PC-3 (cell line): ENCODE results near the gene BCORL1. TPM values are rescaled to one million over a fixed set of nuclear protein-coding genes. Genes with fewer than 3 reads are reported as not detected.

ENCODE experiments used
- ATAC-seq: fragments of 200-7000 bp; cut with Tn5 transposase; 2 replicates; pipeline ENCODE4 v1.9.1; 2020; ENCODE audit warnings: mild to moderate bottlenecking, moderate library complexity
- BruUV-seq: library from RNA; stranded (reverse); fragments of 400-500 nt; replicated peaks from 2 replicates; lab custom pipeline; 2021; lab: Mats Ljungman, UMichigan
- CTCF ChIA-PET: fragments of 300-600 bp; sonication (Branson Sonifier 250); formaldehyde crosslinking; loops from one replicate; lab custom pipeline; 2022; ENCODE audit warnings: antibody characterized with exemption; lab: Charles Lee
- POLR2A ChIA-PET: fragments of 300-600 bp; sonication (Branson Sonifier 250); formaldehyde crosslinking; loops from one replicate; lab custom pipeline; 2022; ENCODE audit warnings: antibody characterized with exemption; ENCODE audit not compliant: unreplicated experiment; lab: Charles Lee
- DNase-seq: peaks from one replicate; pipeline ENCODE4 v3.0.0-alpha.2; 2015
- H2AFZ ChIP-seq: fragments of 300-600 bp; sonication (generic); 2 replicates; pipeline ENCODE4 v1.6.0; 2016; ENCODE audit warnings: antibody characterized with exemption, low read length
- H3F3A ChIP-seq: fragments of 300-600 bp; sonication (generic); one replicate; pipeline ENCODE4 v1.6.0; 2017; ENCODE audit warnings: antibody characterized with exemption, low read length, control low read depth, mild to moderate bottlenecking; ENCODE audit not compliant: unreplicated experiment
- H3K27ac ChIP-seq: fragments of 300-600 bp; sonication (generic); 2 replicates; pipeline ENCODE4 v1.5.1; 2016; ENCODE audit warnings: mild to moderate bottlenecking, low read length
- H3K27me3 ChIP-seq: fragments of 300-600 bp; sonication (generic); 2 replicates; pipeline ENCODE4 v1.6.1; 2016; ENCODE audit warnings: low read length, mixed read lengths
- H3K36me3 ChIP-seq: fragments of 300-600 bp; sonication (generic); 2 replicates; pipeline ENCODE4 v1.6.1; 2016; ENCODE audit warnings: low read depth, mixed run types, low read length, mixed read lengths
- H3K4me1 ChIP-seq: fragments of 300-600 bp; sonication (generic); 2 replicates; pipeline ENCODE4 v1.5.1; 2016; ENCODE audit warnings: low read length; ENCODE audit not compliant: insufficient read depth
- H3K4me2 ChIP-seq: fragments of 300-600 bp; sonication (generic); 2 replicates; pipeline ENCODE4 v1.6.0; 2016; ENCODE audit warnings: low read length
- H3K4me3 ChIP-seq: fragments of 300-600 bp; sonication (generic); 2 replicates; pipeline ENCODE4 v1.5.1; 2016; ENCODE audit warnings: mild to moderate bottlenecking, low read length, mixed read lengths
- H3K79me2 ChIP-seq: fragments of 300-600 bp; sonication (generic); 2 replicates; pipeline ENCODE4 v1.6.1; 2017; ENCODE audit warnings: low read length, mixed read lengths
- H3K9ac ChIP-seq: fragments of 300-600 bp; sonication (generic); 2 replicates; pipeline ENCODE4 v1.6.0; 2016; ENCODE audit warnings: mild to moderate bottlenecking, low read length
- H3K9me2 ChIP-seq: fragments of 300-600 bp; sonication (generic); replicated peaks from 2 replicates; pipeline ENCODE4 v1.6.1; 2016; ENCODE audit warnings: mixed run types, low read length, mixed read lengths
- H3K9me3 ChIP-seq: fragments of 300-600 bp; sonication (generic); 2 replicates; pipeline ENCODE4 v1.6.1; 2016; ENCODE audit warnings: low read length, mixed read lengths
- H4K20me1 ChIP-seq: fragments of 300-600 bp; sonication (generic); 2 replicates; pipeline ENCODE4 v1.6.1; 2016; ENCODE audit warnings: low read length, mixed read lengths
- EZH2 ChIP-seq: fragments of 300-600 bp; sonication (generic); IDR thresholded peaks from one replicate; pipeline ENCODE4 v1.6.1; 2017; ENCODE audit warnings: antibody characterized with exemption, mild to moderate bottlenecking, low read length; ENCODE audit not compliant: unreplicated experiment
- EZH2phosphoT487 ChIP-seq: fragments of 300-600 bp; sonication (generic); IDR thresholded peaks from 2 replicates; pipeline ENCODE4 v1.6.1; 2018; ENCODE audit warnings: mild to moderate bottlenecking, antibody characterized with exemption, low read length, borderline replicate concordance
- intact Hi-C: fragments of 100-400 bp; cut with micrococcal nuclease; formaldehyde crosslinking; loops from 2 replicates; pipeline ENCODE4 v1.9.0; 2023
- total RNA-seq: library from RNA; depleted of rRNA; stranded (reverse); fragments of >200 nt; gene quantifications from 2 replicates; pipeline ENCODE4 v1.2.3, GENCODE V29; 2014
- TF ChIP-seq, protein P1 (sequence below): fragments of 300-600 bp; sonication (generic); conservative IDR thresholded peaks from 2 replicates; pipeline ENCODE4 v1.5.1; 2017; ENCODE audit warnings: antibody characterized with exemption, low read depth, mild to moderate bottlenecking, low read length

Gene BCORL1
- total RNA-seq, 1 experiment from 2014 or later, result 3.1 TPM

DNA sequence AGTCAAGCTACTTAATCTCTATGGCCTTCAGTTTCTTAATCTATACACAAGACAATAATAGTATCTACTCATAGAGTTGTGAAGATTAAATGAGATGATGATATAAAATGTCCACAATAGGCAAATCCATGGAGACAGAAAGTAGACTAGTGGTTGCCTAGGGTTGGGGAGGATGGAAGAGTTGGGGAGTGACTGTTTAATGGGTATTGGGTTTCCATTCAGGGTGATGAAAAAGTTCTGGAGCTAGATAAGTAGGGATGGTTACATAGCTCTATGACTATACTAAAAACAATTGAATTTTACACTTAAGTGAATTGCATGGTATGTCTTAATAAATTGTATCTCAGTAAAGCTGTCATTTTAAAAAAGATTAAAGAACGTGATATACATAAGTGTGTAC lies 35.7 kb downstream of the BCORL1 start:
- no peak for DNase-seq
- Histone ChIP-seq H3K79me2 (no peaks in the 10 kb centered on the region), H3K4me2 (no peak overlapping the region), H3K27me3 (no peaks in the 10 kb centered on the region), H3K9me3 (no peaks in the 10 kb centered on the region), H3F3A (no peaks in the 10 kb centered on the region), H3K9ac (no peak overlapping the region), H3K27ac (no peak overlapping the region), H3K36me3 (peaks cover 3% of the 10 kb centered on the region; the same call in 1 of the 2 replicates), H3K4me3 (no peak overlapping the region), H3K9me2 (no peaks in the 10 kb centered on the region), H4K20me1 (no peaks in the 10 kb centered on the region), H2AFZ (no peak overlapping the region), H3K4me1 (no peaks in the 10 kb centered on the region)
- TF ChIP-seq, protein P1, sequence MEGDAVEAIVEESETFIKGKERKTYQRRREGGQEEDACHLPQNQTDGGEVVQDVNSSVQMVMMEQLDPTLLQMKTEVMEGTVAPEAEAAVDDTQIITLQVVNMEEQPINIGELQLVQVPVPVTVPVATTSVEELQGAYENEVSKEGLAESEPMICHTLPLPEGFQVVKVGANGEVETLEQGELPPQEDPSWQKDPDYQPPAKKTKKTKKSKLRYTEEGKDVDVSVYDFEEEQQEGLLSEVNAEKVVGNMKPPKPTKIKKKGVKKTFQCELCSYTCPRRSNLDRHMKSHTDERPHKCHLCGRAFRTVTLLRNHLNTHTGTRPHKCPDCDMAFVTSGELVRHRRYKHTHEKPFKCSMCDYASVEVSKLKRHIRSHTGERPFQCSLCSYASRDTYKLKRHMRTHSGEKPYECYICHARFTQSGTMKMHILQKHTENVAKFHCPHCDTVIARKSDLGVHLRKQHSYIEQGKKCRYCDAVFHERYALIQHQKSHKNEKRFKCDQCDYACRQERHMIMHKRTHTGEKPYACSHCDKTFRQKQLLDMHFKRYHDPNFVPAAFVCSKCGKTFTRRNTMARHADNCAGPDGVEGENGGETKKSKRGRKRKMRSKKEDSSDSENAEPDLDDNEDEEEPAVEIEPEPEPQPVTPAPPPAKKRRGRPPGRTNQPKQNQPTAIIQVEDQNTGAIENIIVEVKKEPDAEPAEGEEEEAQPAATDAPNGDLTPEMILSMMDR, result no peak
- TF ChIP-seq EZH2 (no peak), EZH2phosphoT487 (no peak)
- intact Hi-C loops, result no loop called here
- BruUV-seq, result no TSS peak
- ChIA-PET CTCF (interaction anchor here (0.9 kb wide), 1 partner anchor 92 kb away, joined by 3 read pairs; no protein-coding TSS in a partner anchor), POLR2A (no interaction called here)
- no peak for ATAC-seq

DNA sequence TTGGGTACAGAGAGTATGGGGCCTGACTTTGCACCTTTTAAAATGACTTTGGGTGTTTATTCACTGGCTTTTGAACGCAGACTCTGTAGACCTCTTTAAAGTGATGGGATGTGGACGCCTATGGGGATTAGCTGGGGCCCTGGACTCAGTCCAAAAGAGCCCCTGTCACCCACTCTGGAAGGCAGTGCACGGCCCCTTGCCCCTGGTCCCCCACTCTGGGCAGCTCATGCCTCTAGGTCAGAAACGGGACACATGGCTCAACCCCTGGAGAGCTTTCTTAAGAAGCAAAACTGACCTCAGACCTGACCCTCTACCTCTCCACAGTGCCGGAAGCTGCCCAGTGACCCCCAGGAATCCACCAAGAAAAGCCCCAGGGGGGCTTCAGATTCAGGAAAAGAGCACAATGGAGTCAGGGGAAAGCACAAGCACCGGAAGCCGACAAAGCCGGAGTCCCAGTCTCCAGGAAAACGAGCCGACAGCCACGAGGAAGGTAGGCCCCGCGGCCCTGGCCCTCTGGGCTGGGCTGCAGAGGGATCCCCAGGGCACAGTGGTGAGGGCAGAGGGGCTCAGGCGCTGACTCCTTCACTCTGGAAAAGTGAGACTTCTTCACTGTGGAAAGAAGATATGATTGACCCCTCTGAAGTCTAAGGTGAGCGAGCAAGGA lies 38.4 kb downstream of the BCORL1 start:
- H4K20me1 ChIP-seq, result no peaks in the 10 kb centered on the region
- no peak overlapping the region for H3K4me2 ChIP-seq
- no peak overlapping the region for H2AFZ ChIP-seq
- no peak overlapping the region for H3K9ac ChIP-seq
- no peak overlapping the region for H3K27ac ChIP-seq
- no peaks in the 10 kb centered on the region for H3K9me3 ChIP-seq
- H3K4me3 ChIP-seq, result no peak overlapping the region
- no peaks in the 10 kb centered on the region for H3K79me2 ChIP-seq
- H3K36me3 ChIP-seq, result peaks cover 6% of the 10 kb centered on the region; the same call in 1 of the 2 replicates
- ChIA-PET POLR2A (no interaction called here), CTCF (no interaction called here)
- no peaks in the 10 kb centered on the region for H3K27me3 ChIP-seq
- H3K4me1 ChIP-seq, result no peaks in the 10 kb centered on the region; the same call in 1 of the 2 replicates
- H3K9me2 ChIP-seq, result no peaks in the 10 kb centered on the region
- no TSS peak for BruUV-seq
- H3F3A ChIP-seq, result no peaks in the 10 kb centered on the region
- ATAC-seq (no peak), DNase-seq (no peak)
- intact Hi-C loops, result no loop called here
- TF ChIP-seq, protein P1, result no peak
- TF ChIP-seq EZH2phosphoT487 (no peak), EZH2 (no peak)

DNA sequence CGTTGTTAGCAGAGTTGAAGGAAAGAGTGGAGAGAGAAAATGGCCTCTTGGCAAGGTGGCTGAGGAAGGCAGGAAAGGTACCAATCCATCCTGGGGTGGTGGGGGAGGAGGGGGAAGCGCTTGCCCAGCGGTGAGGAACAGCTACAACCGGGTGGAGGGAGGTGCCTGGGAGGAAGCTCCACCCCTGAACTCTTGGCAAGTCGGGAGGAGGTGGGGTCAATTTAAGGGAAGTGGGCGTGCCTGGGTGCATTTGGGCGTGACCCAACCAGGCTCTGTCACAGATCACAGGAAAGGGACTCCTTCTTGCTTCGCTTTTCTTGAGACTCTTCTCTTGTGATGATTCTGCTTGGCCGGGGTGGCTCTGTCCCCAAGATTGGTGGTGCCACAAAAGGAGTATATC lies 41.7 kb downstream of the BCORL1 start:
- Histone ChIP-seq H3K4me3 (no peak overlapping the region), H3K27ac (no peak overlapping the region), H3K9me3 (no peaks in the 10 kb centered on the region), H3K27me3 (no peaks in the 10 kb centered on the region), H3K4me1 (no peaks in the 10 kb centered on the region; the same call in 1 of the 2 replicates), H3K9ac (no peak overlapping the region), H4K20me1 (no peaks in the 10 kb centered on the region), H3F3A (no peaks in the 10 kb centered on the region), H3K79me2 (no peaks in the 10 kb centered on the region), H3K9me2 (no peaks in the 10 kb centered on the region), H3K4me2 (no peak overlapping the region), H3K36me3 (peaks cover 6% of the 10 kb centered on the region; the same call in 1 of the 2 replicates), H2AFZ (no peak overlapping the region)
- CTCF ChIA-PET, result no interaction called here
- intact Hi-C loops, result no loop called here
- ATAC-seq (peak; percentile 42), DNase-seq (peak; percentile 43)
- POLR2A ChIA-PET, result interaction anchor here (0.6 kb wide), 1 partner anchor 311 kb away, joined by 3 read pairs; no protein-coding TSS in a partner anchor
- TF ChIP-seq EZH2phosphoT487 (no peak), EZH2 (no peak)
- TF ChIP-seq, protein P1, result no peak
- no TSS peak for BruUV-seq
